ENCODE measurements around the gene SPEN.
A peak's percentile ranks its signal among the peaks of the same experiment; 100 is the strongest.
"Not testable (repeated sequence)": the region's sequence is repeated elsewhere in the genome, so short reads cannot be mapped to it uniquely, and the experiment has no call there.

The SPEN gene

DNA sequence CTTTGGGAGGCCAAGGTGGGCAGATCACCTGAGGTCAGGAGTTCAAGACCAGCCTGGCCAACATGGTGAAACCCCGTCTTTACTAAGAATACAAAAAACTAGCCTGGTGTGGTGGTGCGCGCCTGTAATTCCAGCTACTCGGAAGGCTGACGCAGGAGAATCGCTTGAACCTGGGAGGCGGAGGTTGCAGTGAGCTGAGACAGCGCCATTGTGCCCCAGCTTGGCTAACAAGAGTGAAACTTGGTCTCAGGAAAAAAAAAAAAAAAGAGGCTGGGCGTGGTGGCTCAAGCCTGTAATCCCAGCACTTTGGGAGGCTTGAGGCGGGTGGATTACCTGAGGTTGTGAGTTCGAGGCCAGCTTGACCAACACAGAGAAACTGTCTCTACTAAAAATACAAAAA lies 1.5 kb upstream of the SPEN start:
- H4K8ac ChIP-seq (ENCODE audit: low read depth, low read length); H3K9ac ChIP-seq (ENCODE audit: low read depth, low read length, poor library complexity); H3K4ac ChIP-seq (ENCODE audit: low read length); H4K91ac ChIP-seq (ENCODE audit: low read depth, low read length, poor library complexity); H3K4me2 ChIP-seq (ENCODE audit: insufficient read depth, low read length, poor library complexity, severe bottlenecking); H3K23ac ChIP-seq (ENCODE audit: low read depth, low read length, poor library complexity); H2BK120ac ChIP-seq (ENCODE audit: low read depth, low read length); DNase-seq (ENCODE audit: low spot score); H3K27ac ChIP-seq (replicated peaks; ENCODE audit: low read length); H3K4me3 ChIP-seq (ENCODE audit: low read length in 2 of 2); H3K36me3 ChIP-seq (replicated peaks in 1 of 2; ENCODE audit: control insufficient read depth in 2 of 2, insufficient read depth in 2 of 2, low read length in 2 of 2); H2AFZ ChIP-seq (ENCODE audit: low read length); H3K18ac ChIP-seq (ENCODE audit: low read length); H3K79me1 ChIP-seq (ENCODE audit: low read depth, low read length); H3K9me3 ChIP-seq (replicated peaks in 1 of 2; ENCODE audit: control insufficient read depth in 2 of 2, insufficient read depth in 1 of 2, low read depth in 1 of 2, low read length in 2 of 2); H3K14ac ChIP-seq (ENCODE audit: low read length); H2AK5ac ChIP-seq (ENCODE audit: low read depth, low read length); H3K27me3 ChIP-seq (ENCODE audit: control insufficient read depth in 3 of 3, insufficient read depth in 3 of 3, low read depth in 1 of 3, low read length in 3 of 3); H2BK5ac ChIP-seq (ENCODE audit: low read length); H2BK15ac ChIP-seq (ENCODE audit: low read length); H2BK12ac ChIP-seq (ENCODE audit: low read length): not testable (repeated sequence)
- peaks cover 2 to 18% of the 10 kb centered on the region in 2 donors for H3K4me1 ChIP-seq (ENCODE audit: control insufficient read depth in 2 of 2, insufficient read depth in 1 of 2, low read depth in 1 of 2, low read length in 2 of 2)
- no CpG with 5 or more reads among the region's 11 CpGs for WGBS, 2 donors (ENCODE audit: extremely low coverage in 2 of 2, insufficient read length in 2 of 2, insufficient replicate concordance in 1 of 2)

DNA sequence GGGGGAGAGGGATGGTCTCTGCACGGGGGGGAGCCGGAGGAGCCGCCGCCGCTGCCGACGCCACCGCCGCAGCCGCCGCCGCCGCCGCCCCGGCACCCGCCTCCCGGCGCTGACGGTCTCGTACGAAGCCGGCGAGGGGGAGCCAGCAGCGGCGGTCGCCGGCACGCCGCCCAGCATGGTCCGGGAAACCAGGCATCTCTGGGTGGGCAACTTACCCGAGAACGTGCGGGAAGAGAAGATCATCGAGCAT lies 311 bp downstream of the SPEN start:
- WGBS, 2 donors (ENCODE audit: extremely low coverage in 2 of 2, insufficient read length in 2 of 2, insufficient replicate concordance in 1 of 2): no CpG with 5 or more reads among the region's 34 CpGs

DNA sequence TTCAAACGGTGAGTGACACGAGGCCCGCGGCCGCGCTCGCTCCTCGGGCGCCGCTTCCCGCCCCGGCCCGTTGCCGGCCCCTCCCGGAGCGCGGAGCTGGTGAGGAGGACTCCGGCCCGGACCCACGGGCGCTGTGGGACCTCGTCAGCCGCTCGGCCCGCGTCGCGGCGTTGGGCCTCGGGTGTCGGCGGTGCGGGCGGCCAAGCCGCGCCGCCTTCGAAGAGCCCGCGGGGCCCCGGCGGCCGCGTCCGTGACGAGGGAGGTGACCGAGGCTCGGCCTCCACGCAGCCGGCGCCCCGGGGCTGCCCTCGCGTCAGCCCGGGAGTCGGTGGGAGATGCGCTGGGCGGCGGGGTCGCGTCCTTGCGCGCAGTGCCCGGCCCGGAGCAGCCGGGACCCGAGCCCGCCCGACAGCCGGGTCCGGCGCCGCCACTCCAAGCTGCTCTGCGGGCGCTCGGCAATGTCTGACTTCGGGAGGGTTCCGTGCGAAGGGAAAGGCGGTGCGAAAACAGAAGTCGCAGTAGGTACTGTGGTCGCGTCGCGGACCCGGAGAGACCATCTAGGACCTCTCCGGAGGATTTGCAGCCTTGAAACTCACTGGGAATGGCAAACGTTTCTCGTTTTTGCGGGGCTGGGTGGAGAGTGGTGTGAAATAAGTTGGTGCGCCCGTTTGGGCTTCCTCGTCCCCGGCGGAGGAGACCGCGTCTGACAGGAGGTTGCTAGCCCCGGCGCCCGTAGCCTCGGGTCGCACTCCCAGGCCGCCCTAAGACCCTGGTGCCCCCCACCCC lies 829 bp downstream of the SPEN start:
- Histone ChIP-seq H2AFZ (ENCODE audit: low read length) (peak overlapping the region; percentile 73), H3K9me3 (replicated peaks in 1 of 2; ENCODE audit: control insufficient read depth in 2 of 2, insufficient read depth in 1 of 2, low read depth in 1 of 2, low read length in 2 of 2) (no peaks in the 10 kb centered on the region), H3K4me1 (ENCODE audit: control insufficient read depth in 2 of 2, insufficient read depth in 1 of 2, low read depth in 1 of 2, low read length in 2 of 2) (peaks cover 5 to 26% of the 10 kb centered on the region in 2 donors), H3K9ac (ENCODE audit: low read depth, low read length, poor library complexity) (peak overlapping the region; percentile 94), H3K27me3 (ENCODE audit: control insufficient read depth in 3 of 3, insufficient read depth in 3 of 3, low read depth in 1 of 3, low read length in 3 of 3) (no peaks in the 10 kb centered on the region), H3K4ac (ENCODE audit: low read length) (peak overlapping the region; percentile 66), H3K4me2 (ENCODE audit: insufficient read depth, low read length, poor library complexity, severe bottlenecking) (peak overlapping the region; percentile 89), H4K91ac (ENCODE audit: low read depth, low read length, poor library complexity) (no peak overlapping the region), H2BK15ac (ENCODE audit: low read length) (peak overlapping the region; percentile 26), H3K36me3 (replicated peaks in 1 of 2; ENCODE audit: control insufficient read depth in 2 of 2, insufficient read depth in 2 of 2, low read length in 2 of 2) (peaks cover 2 to 9% of the 10 kb centered on the region in 2 donors), H3K14ac (ENCODE audit: low read length) (peak overlapping the region; percentile 71), H2AK5ac (ENCODE audit: low read depth, low read length) (peak overlapping the region; percentile 96), H2BK5ac (ENCODE audit: low read length) (peak overlapping the region; percentile 76), H3K18ac (ENCODE audit: low read length) (peak overlapping the region; percentile 98), H2BK120ac (ENCODE audit: low read depth, low read length) (no peak overlapping the region), H3K27ac (replicated peaks; ENCODE audit: low read length) (peak overlapping the region; percentile 96), H3K79me1 (ENCODE audit: low read depth, low read length) (peaks cover 5% of the 10 kb centered on the region), H4K8ac (ENCODE audit: low read depth, low read length) (no peak overlapping the region), H2BK12ac (ENCODE audit: low read length) (no peak overlapping the region), H3K4me3 (ENCODE audit: low read length in 2 of 2) (peak overlapping the region; percentile 88 to 97), H3K23ac (ENCODE audit: low read depth, low read length, poor library complexity) (peak overlapping the region; percentile 97)
- no peak for DNase-seq (ENCODE audit: low spot score)
- no CpG with 5 or more reads among the region's 104 CpGs for WGBS, 2 donors (ENCODE audit: extremely low coverage in 2 of 2, insufficient read length in 2 of 2, insufficient replicate concordance in 1 of 2)

More for the DNA sequence above, 311 bp downstream of the SPEN start:
- H2AFZ ChIP-seq (ENCODE audit: low read length): peak overlapping the region; percentile 73
- H3K4me2 ChIP-seq (ENCODE audit: insufficient read depth, low read length, poor library complexity, severe bottlenecking): peak overlapping the region; percentile 89
- H2BK15ac ChIP-seq (ENCODE audit: low read length): peak overlapping the region; percentile 26
- no peak overlapping the region for H2BK12ac ChIP-seq (ENCODE audit: low read length)
- H3K18ac ChIP-seq (ENCODE audit: low read length): peak overlapping the region; percentile 98
- H4K91ac ChIP-seq (ENCODE audit: low read depth, low read length, poor library complexity): no peak overlapping the region
- peak overlapping the region; percentile 88 to 97 for H3K4me3 ChIP-seq (ENCODE audit: low read length in 2 of 2)
- no peaks in the 10 kb centered on the region for H3K27me3 ChIP-seq (ENCODE audit: control insufficient read depth in 3 of 3, insufficient read depth in 3 of 3, low read depth in 1 of 3, low read length in 3 of 3)
- H3K9me3 ChIP-seq (replicated peaks in 1 of 2; ENCODE audit: control insufficient read depth in 2 of 2, insufficient read depth in 1 of 2, low read depth in 1 of 2, low read length in 2 of 2): no peaks in the 10 kb centered on the region
- H4K8ac ChIP-seq (ENCODE audit: low read depth, low read length): no peak overlapping the region
- peak overlapping the region; percentile 97 for H3K23ac ChIP-seq (ENCODE audit: low read depth, low read length, poor library complexity)
- H2BK5ac ChIP-seq (ENCODE audit: low read length): peak overlapping the region; percentile 76
- peak overlapping the region; percentile 71 for H3K14ac ChIP-seq (ENCODE audit: low read length)
- peaks cover 5% of the 10 kb centered on the region for H3K79me1 ChIP-seq (ENCODE audit: low read depth, low read length)
- peak overlapping the region; percentile 71 for H3K27ac ChIP-seq (replicated peaks; ENCODE audit: low read length)
- peak overlapping the region; percentile 66 for H3K4ac ChIP-seq (ENCODE audit: low read length)
- peak overlapping the region; percentile 94 for H3K9ac ChIP-seq (ENCODE audit: low read depth, low read length, poor library complexity)
- peak overlapping the region; percentile 96 for H2AK5ac ChIP-seq (ENCODE audit: low read depth, low read length)
- H3K36me3 ChIP-seq (replicated peaks in 1 of 2; ENCODE audit: control insufficient read depth in 2 of 2, insufficient read depth in 2 of 2, low read length in 2 of 2): peaks cover 1 to 5% of the 10 kb centered on the region in 2 donors
- no peak overlapping the region for H2BK120ac ChIP-seq (ENCODE audit: low read depth, low read length)
- DNase-seq (ENCODE audit: low spot score): no peak
- peaks cover 5 to 26% of the 10 kb centered on the region in 2 donors for H3K4me1 ChIP-seq (ENCODE audit: control insufficient read depth in 2 of 2, insufficient read depth in 1 of 2, low read depth in 1 of 2, low read length in 2 of 2)

DNA sequence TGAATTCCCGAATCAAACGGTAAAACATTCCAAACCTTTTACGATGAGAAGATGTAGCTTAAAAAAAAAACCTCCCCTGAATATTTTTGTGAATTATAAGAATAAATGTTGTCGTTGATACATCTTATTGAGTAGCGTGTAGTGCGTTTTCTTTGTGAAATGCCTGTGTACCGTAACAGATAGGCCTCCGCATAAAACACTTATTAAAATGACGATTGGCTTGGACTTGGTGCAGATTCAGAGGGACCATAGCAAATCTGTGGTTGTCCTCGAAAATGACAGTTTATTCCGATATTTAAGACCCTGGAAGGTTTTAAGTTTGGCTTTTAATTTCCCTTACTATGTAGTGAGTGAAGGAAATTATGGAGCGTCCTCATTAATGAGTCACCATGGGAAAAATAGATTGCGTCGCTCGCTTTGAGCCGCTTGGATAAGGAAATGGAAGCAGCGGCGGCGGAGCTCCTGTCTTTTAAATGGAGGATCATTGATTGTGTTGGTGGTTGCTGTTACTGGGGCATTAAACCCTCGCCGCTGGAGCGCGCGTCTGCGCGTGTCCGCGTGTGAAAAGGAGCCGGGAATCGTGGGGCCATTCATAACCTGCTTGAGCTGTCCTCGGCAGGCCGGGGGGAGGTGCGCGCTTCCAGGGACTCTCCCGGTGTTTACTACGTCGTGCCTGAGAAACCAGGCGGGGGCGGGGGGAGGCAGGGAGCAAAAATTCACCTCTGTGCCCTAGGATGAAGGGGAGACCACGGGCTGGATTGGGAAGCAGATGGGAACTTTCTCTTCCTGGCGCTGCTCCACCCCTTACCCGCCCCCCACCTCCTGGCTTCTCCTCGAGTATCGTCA lies 1.6 kb downstream of the SPEN start:
- H2BK120ac ChIP-seq (ENCODE audit: low read depth, low read length): no peak overlapping the region
- peak overlapping the region; percentile 5 for H3K14ac ChIP-seq (ENCODE audit: low read length)
- peak overlapping the region; percentile 94 for H3K9ac ChIP-seq (ENCODE audit: low read depth, low read length, poor library complexity)
- H3K4me1 ChIP-seq (ENCODE audit: control insufficient read depth in 2 of 2, insufficient read depth in 1 of 2, low read depth in 1 of 2, low read length in 2 of 2): peaks cover 5 to 22% of the 10 kb centered on the region in 2 donors
- H2BK12ac ChIP-seq (ENCODE audit: low read length): no peak overlapping the region
- peak overlapping the region; percentile 97 for H3K23ac ChIP-seq (ENCODE audit: low read depth, low read length, poor library complexity)
- peak overlapping the region; percentile 89 for H3K4me2 ChIP-seq (ENCODE audit: insufficient read depth, low read length, poor library complexity, severe bottlenecking)
- H2AFZ ChIP-seq (ENCODE audit: low read length): peak overlapping the region; percentile 42
- peak overlapping the region; percentile 76 for H2BK5ac ChIP-seq (ENCODE audit: low read length)
- H4K91ac ChIP-seq (ENCODE audit: low read depth, low read length, poor library complexity): no peak overlapping the region
- H3K4ac ChIP-seq (ENCODE audit: low read length): no peak overlapping the region
- no peaks in the 10 kb centered on the region for H3K9me3 ChIP-seq (replicated peaks in 1 of 2; ENCODE audit: control insufficient read depth in 2 of 2, insufficient read depth in 1 of 2, low read depth in 1 of 2, low read length in 2 of 2)
- peak overlapping the region; percentile 98 for H3K18ac ChIP-seq (ENCODE audit: low read length)
- peaks cover 2 to 9% of the 10 kb centered on the region in 2 donors for H3K36me3 ChIP-seq (replicated peaks in 1 of 2; ENCODE audit: control insufficient read depth in 2 of 2, insufficient read depth in 2 of 2, low read length in 2 of 2)
- peaks cover 5% of the 10 kb centered on the region for H3K79me1 ChIP-seq (ENCODE audit: low read depth, low read length)
- no peak overlapping the region for H4K8ac ChIP-seq (ENCODE audit: low read depth, low read length)
- no CpG with 5 or more reads among the region's 44 CpGs for WGBS, 2 donors (ENCODE audit: extremely low coverage in 2 of 2, insufficient read length in 2 of 2, insufficient replicate concordance in 1 of 2)
- H2AK5ac ChIP-seq (ENCODE audit: low read depth, low read length): peak overlapping the region; percentile 96
- no peaks in the 10 kb centered on the region for H3K27me3 ChIP-seq (ENCODE audit: control insufficient read depth in 3 of 3, insufficient read depth in 3 of 3, low read depth in 1 of 3, low read length in 3 of 3)
- peak overlapping the region; percentile 88 to 97 for H3K4me3 ChIP-seq (ENCODE audit: low read length in 2 of 2)
- peak; percentile 88 for DNase-seq (ENCODE audit: low spot score)
- H2BK15ac ChIP-seq (ENCODE audit: low read length): no peak overlapping the region
- peak overlapping the region; percentile 96 for H3K27ac ChIP-seq (replicated peaks; ENCODE audit: low read length)
